Gastroesophageal sphincter (tissue), 4 donors: ENCODE results near the gene S100A12. TPM values are rescaled to one million over a fixed set of nuclear protein-coding genes. Genes with fewer than 3 reads are reported as not detected.
"Not testable (repeated sequence)": the region's sequence is repeated elsewhere in the genome, so short reads cannot be mapped to it uniquely, and the experiment has no call there.

Experiments
- ATAC-seq: fragments of 150-250 bp; one replicate; pipeline ENCODE4 v1.9.1; 2016; ENCODE audit warnings: mild to moderate bottlenecking, moderate library complexity
- H3K27ac ChIP-seq, 4 donors: fragments of 200-600 bp; sonication (generic) in 3 of 4; 1 replicate in 3 of 4; 2 replicates in 1 of 4; pipeline ENCODE4 v1.5.1; 2016 to 2019
- H3K27me3 ChIP-seq: fragments of 200-600 bp; sonication (generic); one replicate; pipeline ENCODE4 v1.5.1; 2019
- H3K36me3 ChIP-seq, 2 donors: fragments of 200-600 bp; sonication (generic); one replicate each; pipeline ENCODE4 v1.5.1; 2019; ENCODE audit warnings: control low read depth in 1 of 2
- H3K4me1 ChIP-seq, 3 donors: fragments of 200-600 bp; sonication (generic); 1 replicate in 2 of 3; 2 replicates in 1 of 3; pipeline ENCODE4 v1.5.1; 2016 to 2019; ENCODE audit warnings: control low read depth in 2 of 3
- H3K4me3 ChIP-seq, 2 donors: fragments of 200-600 bp; sonication (generic); one replicate each; pipeline ENCODE4 v1.5.1; 2019; ENCODE audit warnings: mild to moderate bottlenecking in 1 of 2, moderate library complexity in 1 of 2
- H3K9me3 ChIP-seq, 3 donors: fragments of 200-600 bp; sonication (generic); one replicate each; pipeline ENCODE4 v1.5.1; 2017 to 2019; ENCODE audit warnings: control low read depth in 2 of 3
- CTCF ChIP-seq, 4 experiments: fragments of 200-600 bp in 2 of 4; fragments of 450-650 bp in 2 of 4; sonication (generic) in 1 of 4; IDR thresholded peaks; one replicate each; pipeline ENCODE4 v1.5.1; 2017 to 2019; ENCODE audit warnings: antibody characterized with exemption in 4 of 4, mild to moderate bottlenecking in 2 of 4, moderate library complexity in 2 of 4
- EP300 ChIP-seq: sonication (generic); formaldehyde crosslinking; IDR thresholded peaks from one replicate; pipeline ENCODE4 v1.6.1; 2017; ENCODE audit warnings: antibody characterized with exemption, mild to moderate bottlenecking
- POLR2A ChIP-seq, 2 donors: fragments of 450-650 bp; IDR thresholded peaks; one replicate each; pipeline ENCODE4 v1.6.1; 2017; ENCODE audit warnings: antibody characterized with exemption in 2 of 2, mild to moderate bottlenecking in 2 of 2, moderate library complexity in 1 of 2
- POLR2AphosphoS5 ChIP-seq: sonication (generic); formaldehyde crosslinking; IDR thresholded peaks from one replicate; pipeline ENCODE4 v1.6.1; 2017; ENCODE audit warnings: antibody characterized with exemption
- WGBS, 2 donors: methylation state at CpG; one replicate each; pipeline ENCODE4 v1.1.5; 2018; ENCODE audit warnings: low coverage in 1 of 2; 5-methylcytosine and 5-hydroxymethylcytosine counted together
- total RNA-seq, 4 donors: library from RNA; depleted of rRNA; stranded (reverse); fragments of >200 nt; gene quantifications; one replicate each; pipeline ENCODE4 v1.1.0, GENCODE V29; 2016

S100A12 gene
- total RNA-seq, 4 donors from 2014 or later, result 1.4 to 21.1 (median 12.6) TPM; not detected in 1

DNA sequence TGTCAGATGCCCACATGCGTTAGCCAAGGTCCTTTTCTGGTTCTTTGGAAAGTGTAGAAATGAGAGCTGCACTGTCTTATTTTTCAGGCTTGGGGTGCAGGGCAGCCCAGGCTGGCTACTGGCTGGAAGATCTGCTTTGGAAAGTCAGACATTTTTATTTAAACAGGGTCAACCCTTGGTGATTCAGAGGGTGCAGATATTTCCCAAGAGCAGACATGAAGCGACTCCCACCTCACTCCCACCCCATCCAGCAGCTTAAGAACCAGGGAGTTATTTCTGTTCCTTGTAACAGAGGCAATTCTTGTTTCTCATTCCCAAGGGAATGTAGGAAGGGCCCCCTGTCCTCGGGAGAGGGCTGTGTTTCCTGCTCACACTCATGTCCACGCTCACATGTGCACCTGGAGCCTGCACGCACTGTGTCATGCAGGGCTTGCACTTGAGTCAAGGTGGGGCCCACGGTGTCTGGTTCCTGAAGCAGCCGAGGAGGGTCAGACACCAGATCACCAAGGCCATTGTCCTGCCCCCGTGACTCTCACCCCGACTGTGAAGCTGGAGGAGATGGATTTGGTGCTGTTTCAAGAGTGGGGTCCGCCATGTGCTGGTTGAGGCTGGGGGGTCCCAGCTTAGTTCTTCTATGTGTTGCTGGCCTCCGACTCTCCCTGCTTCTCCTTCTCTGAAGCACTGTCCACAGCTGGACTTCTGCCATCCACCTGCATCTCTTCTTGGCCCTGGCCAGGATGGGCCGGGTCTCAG lies 41.9 kb upstream of the S100A12 start:
- no peak overlapping the region for H3K27ac ChIP-seq
- no peak for ATAC-seq
- no peak for TF ChIP-seq EP300
- TF ChIP-seq CTCF (IDR thresholded peaks at IDR 0.05), result no peak
- no peak for TF ChIP-seq POLR2AphosphoS5
- no peak for TF ChIP-seq POLR2A (IDR thresholded peaks at IDR 0.05)
- WGBS, 2 donors, result 64 to 67% methylated on average over 6 to 7 of the region's 12 CpGs
- H3K36me3 ChIP-seq, result no peaks in the 10 kb centered on the region
- H3K4me3 ChIP-seq, result no peak overlapping the region
- H3K9me3 ChIP-seq, result peaks cover 0 to 7% (median 0%) of the 10 kb centered on the region in 3 donors
- no peaks in the 10 kb centered on the region for H3K4me1 ChIP-seq
- H3K27me3 ChIP-seq, result peaks cover 32% of the 10 kb centered on the region

GRCh38 chr1:153415850-153416570 lies 40.6 kb upstream of the S100A12 start, which contains the start of gene S100A7A:
S100A7A (plus strand) TSS chr1:153416520; CDS start chr1:153418083, 1,563 bp downstream.
- no peak within 1 kb of the TSS for H3K4me3 ChIP-seq
- H3K36me3 ChIP-seq, result no peaks in the 10 kb centered on the region
- no peak within 1 kb of the TSS for H3K27ac ChIP-seq
- no peaks in the 10 kb centered on the region for H3K4me1 ChIP-seq
- ATAC-seq, result no peak
- WGBS, 2 donors, result 54 to 58% methylated on average over 4 to 6 of the region's 6 CpGs
- peaks cover 32% of the 10 kb centered on the region for H3K27me3 ChIP-seq
- peaks cover 0 to 13% (median 0%) of the 10 kb centered on the region in 3 donors for H3K9me3 ChIP-seq
- no peak for TF ChIP-seq EP300
- TF ChIP-seq CTCF (IDR thresholded peaks at IDR 0.05), result no peak

- ATAC-seq, H3K27ac ChIP-seq, H3K4me1 ChIP-seq, H3K4me3 ChIP-seq, H3K36me3 ChIP-seq: not testable (repeated sequence)
- Histone ChIP-seq H3K27me3 (peaks cover 20% of the 10 kb centered on the region), H3K9me3 (peaks cover 0 to 13% (median 0%) of the 10 kb centered on the region in 3 donors)
These were observed 38.5 kb upstream of the S100A12 start for GRCh38 chr1:153413961-153414360.

DNA sequence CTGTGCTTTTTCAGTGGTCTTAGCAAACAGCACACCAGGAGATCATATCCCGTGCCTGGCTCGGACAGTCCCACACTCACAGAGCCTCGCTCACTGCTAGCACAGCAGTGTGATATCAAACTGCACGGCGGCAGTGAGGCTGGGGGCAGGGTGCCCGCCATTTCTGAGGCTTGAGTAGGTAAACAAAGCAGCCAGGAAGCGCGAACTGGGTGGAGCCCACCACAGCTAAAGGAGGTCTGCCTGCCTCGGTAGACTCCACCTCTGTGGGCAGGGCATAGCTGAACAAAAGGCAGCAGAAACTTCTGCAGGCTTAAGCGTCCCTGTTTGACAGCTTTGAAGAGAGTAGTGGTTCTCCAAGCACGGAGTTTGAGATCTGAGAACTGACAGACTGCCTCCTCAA lies 31.9 kb upstream of the S100A12 start:
- WGBS, 2 donors, result 100% methylated on average over 1 of the region's 11 CpGs; no CpG with 5 or more reads in 1 of the 2 donors

DNA sequence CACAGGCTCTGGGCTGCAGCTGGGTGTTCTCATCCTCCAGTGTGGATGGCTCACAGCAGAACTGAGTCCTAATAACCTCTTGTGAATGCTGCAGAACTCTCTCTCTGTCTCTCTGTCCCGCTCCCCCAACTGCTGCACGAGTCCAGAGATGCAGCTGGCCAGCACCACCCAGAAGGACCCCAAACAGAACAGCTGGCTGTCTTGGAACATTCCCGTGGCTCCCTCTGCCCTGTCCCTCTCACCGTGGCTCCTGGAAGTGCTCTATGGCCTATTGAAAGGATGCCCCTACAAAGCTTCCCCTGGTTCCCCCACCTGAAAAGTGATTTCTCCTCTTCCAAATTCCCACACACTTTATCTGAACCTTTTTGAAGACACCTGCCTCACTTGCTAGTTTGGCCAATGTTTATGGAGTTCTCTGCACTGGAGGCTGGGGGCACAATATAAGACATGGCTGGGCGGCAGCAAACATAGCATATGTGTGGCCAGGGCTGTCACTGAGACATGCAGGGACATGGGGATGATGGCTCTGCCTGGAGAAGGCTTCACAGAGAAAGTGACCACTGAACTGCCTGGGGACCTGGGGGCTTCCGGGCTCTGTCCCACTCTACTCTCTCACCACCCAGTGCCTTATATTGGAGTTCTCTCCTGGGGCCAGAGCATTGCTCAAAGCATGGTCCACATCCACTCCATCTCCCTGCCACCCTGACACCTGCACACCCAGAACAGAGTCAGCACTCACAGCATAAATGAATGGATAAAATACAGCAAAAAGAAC lies 30.6 kb upstream of the S100A12 start:
- H3K4me3 ChIP-seq, H3K9me3 ChIP-seq, H3K27ac ChIP-seq, H3K36me3 ChIP-seq, ATAC-seq, H3K4me1 ChIP-seq: not testable (repeated sequence)
- peaks cover 38% of the 10 kb centered on the region for H3K27me3 ChIP-seq
- 50 to 83% methylated on average over 2 of the region's 6 CpGs for WGBS, 2 donors

More for the DNA sequence above, 31.9 kb upstream of the S100A12 start:
- H3K27ac ChIP-seq, H3K4me1 ChIP-seq, H3K9me3 ChIP-seq, ATAC-seq, H3K4me3 ChIP-seq, H3K36me3 ChIP-seq: not testable (repeated sequence)
- peaks cover 33% of the 10 kb centered on the region for H3K27me3 ChIP-seq

DNA sequence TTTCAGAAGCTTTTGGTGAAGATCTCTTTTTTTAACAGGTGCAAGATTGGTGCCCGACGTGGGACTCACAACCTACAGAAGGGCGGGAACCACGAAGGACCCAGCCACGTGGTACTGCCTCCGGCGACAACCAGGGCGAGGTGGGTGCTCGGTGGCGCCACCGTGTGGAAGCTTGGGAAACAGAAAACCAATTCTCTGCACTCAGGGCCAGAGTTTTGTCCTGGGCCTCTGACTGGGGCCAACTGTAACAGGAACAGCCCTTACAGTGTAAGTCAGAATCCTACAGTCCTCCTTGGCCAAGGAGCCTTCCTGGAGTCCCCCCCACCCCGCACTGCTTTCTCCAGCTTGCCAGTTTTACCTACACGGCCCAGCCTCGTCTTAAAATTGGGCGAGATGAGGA lies 29.3 kb upstream of the S100A12 start:
- TF ChIP-seq POLR2A (IDR thresholded peaks at IDR 0.05) (no peak), EP300 (no peak), CTCF (IDR thresholded peaks at IDR 0.05) (peak in 2 of 4 experiments; percentile 22 to 44), POLR2AphosphoS5 (no peak)
- Histone ChIP-seq H3K27me3 (peaks cover 45% of the 10 kb centered on the region), H3K36me3 (no peaks in the 10 kb centered on the region), H3K4me3 (no peak overlapping the region), H3K4me1 (no peaks in the 10 kb centered on the region), H3K9me3 (no peaks in the 10 kb centered on the region), H3K27ac (no peak overlapping the region)
- no peak for ATAC-seq
- WGBS, 2 donors, result 16 to 52% methylated on average over 4 to 5 of the region's 15 CpGs
